OCI-LY3 (cell line): ENCODE measurements around the gene TFAP2D.

Experiments used
- EZH2phosphoT487 ChIP-seq: fragments of 200-600 bp; shearing (Covaris generic); IDR thresholded peaks from 2 replicates; pipeline ENCODE4 v1.6.1; 2018; ENCODE audit warnings: antibody characterized with exemption, mixed run types, low read depth
- TF ChIP-seq, protein P1 (sequence below): fragments of 200-600, 300-600 bp; sonication (generic); IDR thresholded peaks from 2 replicates; pipeline ENCODE4 v1.5.1; 2014; ENCODE audit warnings: antibody characterized with exemption, low read length, low read depth

- TF ChIP-seq, protein P1, sequence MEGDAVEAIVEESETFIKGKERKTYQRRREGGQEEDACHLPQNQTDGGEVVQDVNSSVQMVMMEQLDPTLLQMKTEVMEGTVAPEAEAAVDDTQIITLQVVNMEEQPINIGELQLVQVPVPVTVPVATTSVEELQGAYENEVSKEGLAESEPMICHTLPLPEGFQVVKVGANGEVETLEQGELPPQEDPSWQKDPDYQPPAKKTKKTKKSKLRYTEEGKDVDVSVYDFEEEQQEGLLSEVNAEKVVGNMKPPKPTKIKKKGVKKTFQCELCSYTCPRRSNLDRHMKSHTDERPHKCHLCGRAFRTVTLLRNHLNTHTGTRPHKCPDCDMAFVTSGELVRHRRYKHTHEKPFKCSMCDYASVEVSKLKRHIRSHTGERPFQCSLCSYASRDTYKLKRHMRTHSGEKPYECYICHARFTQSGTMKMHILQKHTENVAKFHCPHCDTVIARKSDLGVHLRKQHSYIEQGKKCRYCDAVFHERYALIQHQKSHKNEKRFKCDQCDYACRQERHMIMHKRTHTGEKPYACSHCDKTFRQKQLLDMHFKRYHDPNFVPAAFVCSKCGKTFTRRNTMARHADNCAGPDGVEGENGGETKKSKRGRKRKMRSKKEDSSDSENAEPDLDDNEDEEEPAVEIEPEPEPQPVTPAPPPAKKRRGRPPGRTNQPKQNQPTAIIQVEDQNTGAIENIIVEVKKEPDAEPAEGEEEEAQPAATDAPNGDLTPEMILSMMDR, result no peak
- no peak for TF ChIP-seq EZH2phosphoT487
Measured at GRCh38 chr6:50817646-50817950, 104.3 kb downstream of the TFAP2D start.
